SK-N-SH (cell line): ENCODE results near the gene PAEP. TPM values are rescaled to one million over a fixed set of nuclear protein-coding genes. Genes with fewer than 3 reads are reported as not detected.

Experiments used
- CTCF ChIA-PET: fragments of 300-600, 350-600 bp; formaldehyde crosslinking; extraction: SDS; loops from one replicate; lab custom pipeline; 2021; lab: Yijun Ruan, JAX
- POLR2A ChIA-PET: fragments of 350-600 bp; sonication (Branson Sonifier 250); formaldehyde crosslinking; extraction: SDS; loops from one replicate; lab custom pipeline; 2020; ENCODE audit warnings: antibody characterized with exemption, inconsistent platforms; lab: Yijun Ruan, JAX
- DNase-seq: peaks from one replicate; pipeline ENCODE4 v3.0.0; 2012
- H2AFZ ChIP-seq: fragments of 200-600 bp; sonication (generic); 2 replicates; pipeline ENCODE4 v1.8.1; 2016; ENCODE audit warnings: antibody characterized with exemption, mild to moderate bottlenecking, low read depth
- H3F3A ChIP-seq: fragments of 200-600 bp; sonication (generic); replicated peaks from 2 replicates; pipeline ENCODE3; 2016; ENCODE audit warnings: antibody characterized with exemption, mild to moderate bottlenecking; ENCODE audit not compliant: insufficient read depth
- H3K27ac ChIP-seq, 2 experiments: fragments of 200-500 bp in 1 of 2; fragments of 200-600 bp in 1 of 2; sonication (Bioruptor generic) in 1 of 2; sonication (generic), shearing (Covaris generic) in 1 of 2; 2 replicates each; pipeline versions ENCODE4 v1.5.1 to v1.6.1; 2014 to 2016; ENCODE audit warnings: low read depth in 2 of 2, inconsistent platforms in 1 of 2, low read length in 1 of 2, mild to moderate bottlenecking in 1 of 2, mixed read lengths in 1 of 2
- H3K27me3 ChIP-seq: fragments of 200-600 bp; sonication (generic), shearing (Covaris generic); 2 replicates; pipeline ENCODE4 v1.6.1; 2016; ENCODE audit warnings: mixed run types; ENCODE audit not compliant: insufficient read depth
- H3K36me3 ChIP-seq, 2 experiments: fragments of 200-500 bp in 1 of 2; fragments of 200-600 bp in 1 of 2; sonication (Bioruptor generic) in 1 of 2; sonication (generic) in 1 of 2; replicated peaks in 1 of 2; 2 replicates each; pipeline versions ENCODE3 to v1.5.1; 2014 to 2016; ENCODE audit warnings: low read length in 1 of 2, mild to moderate bottlenecking in 1 of 2; ENCODE audit not compliant: insufficient read depth in 2 of 2, control insufficient read depth in 1 of 2
- H3K4me1 ChIP-seq, 2 experiments: fragments of 200-500 bp in 1 of 2; fragments of 200-600 bp in 1 of 2; sonication (Bioruptor generic) in 1 of 2; sonication (generic), shearing (Covaris generic) in 1 of 2; 2 replicates each; pipeline versions ENCODE4 v1.5.1 to v1.6.1; 2014 to 2016; ENCODE audit warnings: low read depth in 1 of 2, low read length in 1 of 2, mixed run types in 1 of 2; ENCODE audit not compliant: insufficient read depth in 2 of 2, control insufficient read depth in 1 of 2
- H3K4me2 ChIP-seq: fragments of 200-600 bp; sonication (generic), shearing (Covaris generic); 2 replicates; pipeline ENCODE4 v1.6.1; 2017; ENCODE audit warnings: mixed run types
- H3K4me3 ChIP-seq, 2 experiments: fragments of 200-500 bp in 1 of 2; fragments of 200-600 bp in 1 of 2; sonication (Bioruptor generic) in 1 of 2; sonication (generic), shearing (Covaris generic) in 1 of 2; 2 replicates each; pipeline versions ENCODE4 v1.5.1 to v1.8.1; 2014 to 2016; ENCODE audit warnings: low read depth in 2 of 2, inconsistent platforms in 1 of 2, low read length in 1 of 2, mild to moderate bottlenecking in 1 of 2, mixed read lengths in 1 of 2, moderate library complexity in 1 of 2
- H3K79me2 ChIP-seq: fragments of 200-600 bp; sonication (generic); 2 replicates; pipeline ENCODE4 v1.8.1; 2017; ENCODE audit warnings: mild to moderate bottlenecking; ENCODE audit not compliant: insufficient read depth
- H3K9ac ChIP-seq: fragments of 200-600 bp; sonication (generic); 2 replicates; pipeline ENCODE4 v1.6.1; 2017; ENCODE audit warnings: mixed run types
- H3K9me2 ChIP-seq: fragments of 200-600 bp; sonication (generic); 2 replicates; pipeline ENCODE4 v1.6.1; 2017; ENCODE audit warnings: mixed run types
- H3K9me3 ChIP-seq: fragments of 200-600 bp; sonication (generic); 2 replicates; pipeline ENCODE4 v1.6.1; 2017; ENCODE audit warnings: mixed run types, mild to moderate bottlenecking, moderate library complexity
- H4K20me1 ChIP-seq: fragments of 200-600 bp; sonication (generic); 2 replicates; pipeline ENCODE4 v1.6.1; 2017; ENCODE audit warnings: mild to moderate bottlenecking, mixed run types; ENCODE audit not compliant: insufficient read depth
- CHD2 ChIP-seq: fragments of 150-350 bp; IDR thresholded peaks from 2 replicates; pipeline ENCODE4 v1.6.1; 2018; ENCODE audit warnings: low read length; ENCODE audit not compliant: partially characterized antibody
- ELF1 ChIP-seq: IDR thresholded peaks from 2 replicates; pipeline ENCODE4 v1.4.0; 2012
- FOSL2 ChIP-seq: IDR thresholded peaks from 2 replicates; pipeline ENCODE4 v1.4.0; 2012; ENCODE audit warnings: low read depth, mild to moderate bottlenecking, moderate library complexity, borderline replicate concordance
- JUND ChIP-seq: IDR thresholded peaks from 2 replicates; pipeline ENCODE4 v1.4.0; 2012
- MXI1 ChIP-seq: IDR thresholded peaks from 2 replicates; pipeline ENCODE4 v1.6.1; 2012; ENCODE audit warnings: mild to moderate bottlenecking, low read depth, low read length, improper control_type of control experiment
- NRF1 ChIP-seq: IDR thresholded peaks from 2 replicates; pipeline ENCODE4 v1.6.1; 2012; ENCODE audit warnings: low read depth, mild to moderate bottlenecking, low read length
- RAD21 ChIP-seq: IDR thresholded peaks from 2 replicates; pipeline ENCODE4 v1.6.1; 2012; ENCODE audit warnings: mild to moderate bottlenecking, low read length
- YY1 ChIP-seq: IDR thresholded peaks from 2 replicates; pipeline ENCODE4 v1.4.0; 2012; ENCODE audit warnings: low read depth, mild to moderate bottlenecking
- WGBS: methylation state at CpG from one replicate; pipeline ENCODE4 v1.1.6; 2017; ENCODE audit warnings: low lambda C conversion rate; 5-methylcytosine and 5-hydroxymethylcytosine counted together
- polyA plus RNA-seq, 3 experiments: library from polyadenylated mRNA; depleted of rRNA; stranded (reverse); fragments of >200 nt; gene quantifications; 2 replicates each; pipeline ENCODE4 v1.2.3, GENCODE V29; 2012
- TF ChIP-seq, protein P1 (sequence below): IDR thresholded peaks from 2 replicates; pipeline ENCODE4 v1.6.1; 2012; ENCODE audit warnings: mild to moderate bottlenecking, low read depth, low read length, moderate library complexity
- TF ChIP-seq, protein P2 (sequence below): fragments of 150-350 bp; IDR thresholded peaks from 2 replicates; pipeline ENCODE4 v1.6.1; 2016; ENCODE audit warnings: mild to moderate bottlenecking, low read depth, low read length
- TF ChIP-seq, protein P3 (sequence below): IDR thresholded peaks from 2 replicates; pipeline ENCODE4 v1.4.0; 2012; ENCODE audit warnings: low read depth, borderline replicate concordance

The PAEP gene
- polyA plus RNA-seq, 1 of the 3 experiments (the other 2 are of a cell fraction) = 0.08 TPM

DNA sequence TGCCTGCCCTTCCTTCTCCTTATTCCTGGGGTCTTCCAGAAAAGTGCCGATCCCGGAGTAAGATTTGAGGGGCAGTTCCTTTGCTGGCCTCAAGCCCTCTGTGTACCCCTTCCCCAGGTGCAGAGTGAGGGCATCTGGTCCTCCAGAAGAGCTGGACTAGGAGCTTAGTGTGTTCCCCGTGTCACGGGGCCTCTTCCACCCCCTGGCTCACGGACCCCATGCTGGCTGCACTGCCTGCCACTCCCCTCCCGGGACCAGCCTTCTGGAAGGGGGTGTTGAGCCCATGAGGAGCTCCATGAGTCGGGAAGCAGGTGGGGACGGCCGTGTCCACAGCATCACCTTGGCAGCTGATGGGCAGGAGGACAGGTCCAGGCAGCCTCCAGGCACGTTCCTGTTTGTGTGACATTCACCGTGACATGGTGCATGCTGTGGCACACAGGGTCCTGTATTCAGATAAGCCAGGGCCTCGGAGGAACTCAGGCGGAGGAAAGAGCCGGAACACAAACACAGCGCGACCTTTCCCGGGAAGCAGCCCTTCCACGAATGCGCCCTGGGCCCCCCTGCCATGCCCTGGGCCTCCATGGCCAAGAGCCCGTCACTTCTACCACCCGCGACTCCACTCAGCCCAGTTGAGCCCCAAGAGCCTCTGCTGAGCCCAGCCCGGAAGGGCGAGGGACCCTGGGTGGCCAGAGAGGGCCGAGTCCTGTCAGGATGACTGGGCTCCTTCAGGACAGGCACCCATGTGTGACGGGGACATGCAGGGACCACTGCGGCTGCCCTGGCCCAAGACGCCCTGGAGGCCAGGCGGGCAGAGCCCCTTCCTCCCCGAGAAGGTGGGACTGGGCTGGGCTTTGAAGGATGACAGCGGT, 46.2 kb upstream of the PAEP start (continued):
- TF ChIP-seq, protein P1, sequence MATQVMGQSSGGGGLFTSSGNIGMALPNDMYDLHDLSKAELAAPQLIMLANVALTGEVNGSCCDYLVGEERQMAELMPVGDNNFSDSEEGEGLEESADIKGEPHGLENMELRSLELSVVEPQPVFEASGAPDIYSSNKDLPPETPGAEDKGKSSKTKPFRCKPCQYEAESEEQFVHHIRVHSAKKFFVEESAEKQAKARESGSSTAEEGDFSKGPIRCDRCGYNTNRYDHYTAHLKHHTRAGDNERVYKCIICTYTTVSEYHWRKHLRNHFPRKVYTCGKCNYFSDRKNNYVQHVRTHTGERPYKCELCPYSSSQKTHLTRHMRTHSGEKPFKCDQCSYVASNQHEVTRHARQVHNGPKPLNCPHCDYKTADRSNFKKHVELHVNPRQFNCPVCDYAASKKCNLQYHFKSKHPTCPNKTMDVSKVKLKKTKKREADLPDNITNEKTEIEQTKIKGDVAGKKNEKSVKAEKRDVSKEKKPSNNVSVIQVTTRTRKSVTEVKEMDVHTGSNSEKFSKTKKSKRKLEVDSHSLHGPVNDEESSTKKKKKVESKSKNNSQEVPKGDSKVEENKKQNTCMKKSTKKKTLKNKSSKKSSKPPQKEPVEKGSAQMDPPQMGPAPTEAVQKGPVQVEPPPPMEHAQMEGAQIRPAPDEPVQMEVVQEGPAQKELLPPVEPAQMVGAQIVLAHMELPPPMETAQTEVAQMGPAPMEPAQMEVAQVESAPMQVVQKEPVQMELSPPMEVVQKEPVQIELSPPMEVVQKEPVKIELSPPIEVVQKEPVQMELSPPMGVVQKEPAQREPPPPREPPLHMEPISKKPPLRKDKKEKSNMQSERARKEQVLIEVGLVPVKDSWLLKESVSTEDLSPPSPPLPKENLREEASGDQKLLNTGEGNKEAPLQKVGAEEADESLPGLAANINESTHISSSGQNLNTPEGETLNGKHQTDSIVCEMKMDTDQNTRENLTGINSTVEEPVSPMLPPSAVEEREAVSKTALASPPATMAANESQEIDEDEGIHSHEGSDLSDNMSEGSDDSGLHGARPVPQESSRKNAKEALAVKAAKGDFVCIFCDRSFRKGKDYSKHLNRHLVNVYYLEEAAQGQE = no peak

DNA sequence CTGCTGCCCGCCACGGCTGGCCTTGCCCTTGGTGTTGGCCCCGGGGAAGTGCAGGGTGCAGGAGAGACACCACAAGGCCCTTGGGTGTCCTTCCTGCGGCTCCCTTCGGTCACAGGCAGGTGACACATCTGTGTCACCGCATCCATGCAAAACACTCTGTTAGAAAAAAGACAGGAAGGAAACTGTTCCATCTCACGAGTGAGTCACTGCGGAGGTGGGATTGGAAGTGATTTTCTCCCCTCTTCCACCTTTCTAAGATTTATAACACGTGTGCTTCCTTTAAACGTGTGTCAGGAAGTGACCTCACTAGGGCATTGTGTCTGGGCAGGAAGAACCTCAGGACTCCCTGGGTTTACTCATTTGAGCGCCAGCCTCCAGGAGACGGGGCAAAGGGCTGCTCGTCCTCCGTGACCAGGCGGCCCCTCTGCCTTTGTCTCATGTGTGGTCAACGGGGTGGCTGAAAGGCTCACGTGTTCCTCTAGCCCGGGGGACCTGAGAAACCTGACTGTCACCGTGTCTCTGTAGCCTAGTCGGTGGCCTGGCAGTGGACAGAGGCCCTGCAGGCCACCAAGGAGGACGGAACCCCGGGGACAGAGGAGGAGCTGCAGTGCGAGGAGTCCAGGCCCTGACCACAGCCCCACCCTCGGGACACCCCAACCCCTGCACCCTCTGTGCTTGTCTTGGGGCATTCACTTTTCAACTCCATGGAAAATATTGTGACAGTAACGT, 45.3 kb upstream of the PAEP start:
- Histone ChIP-seq H3K4me1 (no peaks in the 10 kb centered on the region; a peak in 1 of 4 replicates), H4K20me1 (no peaks in the 10 kb centered on the region), H3K79me2 (no peaks in the 10 kb centered on the region)
- 78% methylated on average over 11 of the region's 25 CpGs for WGBS
- TF ChIP-seq ELF1 (no peak), YY1 (no peak)
- TF ChIP-seq, protein P2, sequence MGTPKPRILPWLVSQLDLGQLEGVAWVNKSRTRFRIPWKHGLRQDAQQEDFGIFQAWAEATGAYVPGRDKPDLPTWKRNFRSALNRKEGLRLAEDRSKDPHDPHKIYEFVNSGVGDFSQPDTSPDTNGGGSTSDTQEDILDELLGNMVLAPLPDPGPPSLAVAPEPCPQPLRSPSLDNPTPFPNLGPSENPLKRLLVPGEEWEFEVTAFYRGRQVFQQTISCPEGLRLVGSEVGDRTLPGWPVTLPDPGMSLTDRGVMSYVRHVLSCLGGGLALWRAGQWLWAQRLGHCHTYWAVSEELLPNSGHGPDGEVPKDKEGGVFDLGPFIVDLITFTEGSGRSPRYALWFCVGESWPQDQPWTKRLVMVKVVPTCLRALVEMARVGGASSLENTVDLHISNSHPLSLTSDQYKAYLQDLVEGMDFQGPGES = no peak
- TF ChIP-seq, all 33 proteins: peak for 0
- Histone ChIP-seq H3K9me2 (no peaks in the 10 kb centered on the region), H3K4me3 (no peak overlapping the region), H3F3A (no peaks in the 10 kb centered on the region), H3K9ac (no peak overlapping the region), H3K36me3 (no peaks in the 10 kb centered on the region), H3K27me3 (no peaks in the 10 kb centered on the region), H2AFZ (no peak overlapping the region), H3K9me3 (no peaks in the 10 kb centered on the region), H3K27ac (no peak overlapping the region), H3K4me2 (no peak overlapping the region)
- CTCF ChIA-PET = no interaction called here
- DNase-seq = no peak
- POLR2A ChIA-PET = no interaction called here

DNA sequence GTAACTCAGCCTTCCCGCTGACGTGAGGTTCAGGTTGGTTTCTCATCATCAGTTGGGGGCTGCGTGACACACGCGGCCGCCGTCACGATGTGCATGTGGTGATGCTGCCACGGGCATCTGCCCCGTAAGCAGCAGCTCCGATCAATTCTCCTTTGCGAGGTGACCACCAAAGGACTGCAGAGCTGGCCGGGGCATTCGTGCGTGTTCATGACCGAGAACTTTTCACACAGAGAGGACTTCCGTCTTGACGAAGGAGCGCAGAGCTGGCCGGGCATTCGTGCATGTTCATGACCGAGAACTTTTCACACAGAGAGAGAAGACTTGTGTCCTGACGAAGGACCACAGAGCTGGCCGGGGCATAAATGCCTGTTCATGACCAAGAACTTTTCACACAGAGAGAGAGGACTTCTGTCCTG, 44.1 kb upstream of the PAEP start:
- no peak for DNase-seq
- H2AFZ ChIP-seq = no peak overlapping the region
- H3K4me1 ChIP-seq = no peaks in the 10 kb centered on the region
- no peaks in the 10 kb centered on the region for H4K20me1 ChIP-seq
- H3K9me3 ChIP-seq = no peaks in the 10 kb centered on the region
- H3K4me2 ChIP-seq = no peak overlapping the region
- no peaks in the 10 kb centered on the region for H3F3A ChIP-seq
- TF ChIP-seq CHD2 = no peak
- no peak for TF ChIP-seq MXI1
- no peak for TF ChIP-seq FOSL2
- TF ChIP-seq JUND = no peak
- TF ChIP-seq, protein P3, sequence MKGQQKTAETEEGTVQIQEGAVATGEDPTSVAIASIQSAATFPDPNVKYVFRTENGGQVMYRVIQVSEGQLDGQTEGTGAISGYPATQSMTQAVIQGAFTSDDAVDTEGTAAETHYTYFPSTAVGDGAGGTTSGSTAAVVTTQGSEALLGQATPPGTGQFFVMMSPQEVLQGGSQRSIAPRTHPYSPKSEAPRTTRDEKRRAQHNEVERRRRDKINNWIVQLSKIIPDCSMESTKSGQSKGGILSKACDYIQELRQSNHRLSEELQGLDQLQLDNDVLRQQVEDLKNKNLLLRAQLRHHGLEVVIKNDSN = no peak
- TF ChIP-seq NRF1 = no peak
- TF ChIP-seq RAD21 = no peak
- no peaks in the 10 kb centered on the region for H3K9me2 ChIP-seq
- ChIA-PET CTCF (interaction anchor here (1.2 to 3.0 kb wide), 2 partner anchors 13 to 105 kb away, joined by 4 to 11 read pairs; no protein-coding TSS in a partner anchor), POLR2A (no interaction called here)
- H3K27ac ChIP-seq = no peak overlapping the region
- H3K4me3 ChIP-seq = no peak overlapping the region
- no peaks in the 10 kb centered on the region for H3K36me3 ChIP-seq
- no peaks in the 10 kb centered on the region for H3K79me2 ChIP-seq
- H3K27me3 ChIP-seq = no peaks in the 10 kb centered on the region
- 69% methylated on average over 24 of the region's 24 CpGs for WGBS
- H3K9ac ChIP-seq = no peak overlapping the region
